DND-41 (cell line): ENCODE data around the gene KRT13.

Experiments used
- ATAC-seq: fragments of 200-7000 bp; cut with Tn5 transposase; 3 replicates; pipeline ENCODE4 v1.9.1; 2021; ENCODE audit warnings: low read depth; ENCODE audit not compliant: insufficient read depth
- DNase-seq: peaks from one replicate; pipeline ENCODE4 v3.0.0-alpha.2; 2020
- H2AFZ ChIP-seq: 2 replicates; pipeline ENCODE4 v1.6.0; 2012; ENCODE audit warnings: low read depth, low read length
- H3K27ac ChIP-seq: 2 replicates; pipeline ENCODE4 v1.5.1; 2012; ENCODE audit warnings: low read length, inconsistent platforms
- H3K27me3 ChIP-seq: fragments of 200-600 bp; sonication (generic); 2 replicates; pipeline ENCODE4 v1.6.0; 2012; ENCODE audit warnings: low read length, mild to moderate bottlenecking, inconsistent platforms; ENCODE audit not compliant: insufficient read depth, poor library complexity
- H3K36me3 ChIP-seq: 2 replicates; pipeline ENCODE4 v1.5.1; 2012; ENCODE audit warnings: low read length, inconsistent platforms; ENCODE audit not compliant: insufficient read depth
- H3K4me1 ChIP-seq: 2 replicates; pipeline ENCODE4 v1.5.1; 2012; ENCODE audit warnings: mild to moderate bottlenecking, low read length; ENCODE audit not compliant: insufficient read depth
- H3K4me2 ChIP-seq: 2 replicates; pipeline ENCODE4 v1.6.0; 2012; ENCODE audit warnings: mild to moderate bottlenecking, moderate library complexity, low read length, inconsistent platforms; ENCODE audit not compliant: insufficient read depth
- H3K4me3 ChIP-seq, 2 experiments: fragments of 200-600 bp in 1 of 2; shearing (Covaris generic) in 1 of 2; 2 replicates each; pipeline ENCODE4 v1.5.1; 2012 to 2016; ENCODE audit warnings: inconsistent platforms in 2 of 2, low read length in 2 of 2, mild to moderate bottlenecking in 2 of 2, low read depth in 1 of 2, moderate library complexity in 1 of 2
- H3K79me2 ChIP-seq: 2 replicates; pipeline ENCODE4 v1.6.0; 2012; ENCODE audit warnings: low read length, inconsistent platforms; ENCODE audit not compliant: insufficient read depth
- H3K9ac ChIP-seq: 2 replicates; pipeline ENCODE4 v1.6.0; 2012; ENCODE audit warnings: low read depth, mild to moderate bottlenecking, inconsistent platforms, low read length, moderate library complexity
- H3K9me3 ChIP-seq: 2 replicates; pipeline ENCODE4 v1.5.1; 2012; ENCODE audit warnings: low read length, moderate library complexity, mild to moderate bottlenecking, inconsistent platforms; ENCODE audit not compliant: insufficient read depth, severe bottlenecking
- H4K20me1 ChIP-seq: 2 replicates; pipeline ENCODE4 v1.6.0; 2012; ENCODE audit warnings: low read length; ENCODE audit not compliant: insufficient read depth
- CTCF ChIP-seq: IDR thresholded peaks from 2 replicates; pipeline ENCODE4 v1.5.1; 2012; ENCODE audit warnings: borderline replicate concordance, low read length, moderate library complexity, mild to moderate bottlenecking; ENCODE audit not compliant: poor library complexity, severe bottlenecking; ENCODE audit errors: extremely low read depth
- EZH2 ChIP-seq: IDR thresholded peaks from 3 replicates; pipeline ENCODE4 v1.6.1; 2012; ENCODE audit warnings: borderline replicate concordance, low read depth, mild to moderate bottlenecking, moderate library complexity, low read length, inconsistent platforms; ENCODE audit not compliant: severe bottlenecking

The KRT13 gene

GRCh38 chr17:41520821-41521521 is 15.6 kb upstream of the KRT13 start:
- Histone ChIP-seq H4K20me1 (peaks cover 2% of the 10 kb centered on the region), H3K9me3 (no peaks in the 10 kb centered on the region), H3K9ac (no peak overlapping the region), H3K27ac (no peak overlapping the region), H3K79me2 (no peaks in the 10 kb centered on the region), H3K27me3 (peaks cover 12% of the 10 kb centered on the region), H3K4me2 (no peak overlapping the region), H3K4me1 (no peaks in the 10 kb centered on the region), H3K4me3 (no peak overlapping the region), H2AFZ (no peak overlapping the region), H3K36me3 (no peaks in the 10 kb centered on the region)
- TF ChIP-seq CTCF = no peak
- no peak for TF ChIP-seq EZH2
- DNase-seq (no peak), ATAC-seq (no peak)

- Histone ChIP-seq H3K27me3 (peaks cover 12% of the 10 kb centered on the region), H3K36me3 (no peaks in the 10 kb centered on the region), H3K4me3 (no peak overlapping the region), H3K27ac (no peak overlapping the region), H3K9me3 (no peaks in the 10 kb centered on the region), H4K20me1 (peaks cover 2% of the 10 kb centered on the region), H3K9ac (no peak overlapping the region), H3K79me2 (no peaks in the 10 kb centered on the region), H3K4me2 (no peak overlapping the region), H3K4me1 (no peaks in the 10 kb centered on the region), H2AFZ (no peak overlapping the region)
- no peak for TF ChIP-seq EZH2
- no peak for TF ChIP-seq CTCF
- ATAC-seq (no peak), DNase-seq (no peak)
These were observed 14.3 kb upstream of the KRT13 start for GRCh38 chr17:41519501-41520224.

- ATAC-seq (no peak), DNase-seq (no peak)
- Histone ChIP-seq H3K27me3 (peaks cover 12% of the 10 kb centered on the region), H3K36me3 (no peaks in the 10 kb centered on the region), H3K4me3 (no peak within 1 kb of the TSS), H3K79me2 (no peaks in the 10 kb centered on the region), H3K4me2 (no peak within 1 kb of the TSS), H3K27ac (no peak within 1 kb of the TSS), H2AFZ (no peak within 1 kb of the TSS), H3K9ac (no peak within 1 kb of the TSS), H3K4me1 (no peaks in the 10 kb centered on the region), H4K20me1 (peaks cover 2% of the 10 kb centered on the region), H3K9me3 (no peaks in the 10 kb centered on the region)
- TF ChIP-seq EZH2 = no peak
- TF ChIP-seq CTCF = no peak
These were observed 13.5 kb upstream of the KRT13 start, which contains the start of gene KRT15 for GRCh38 chr17:41518789-41519449. Gene KRT15, minus strand, starts transcription at chr17:41518890. Its CDS starts 63 bp downstream, at chr17:41518827.
